Kidney (tissue), 14 donors: ENCODE measurements around the gene SUMF1. TPM values are rescaled to one million over a fixed set of nuclear protein-coding genes. Genes with fewer than 3 reads are reported as not detected.

Source experiments
- DNase-seq, 5 donors: peaks; one replicate each; pipeline ENCODE4 v3.0.0-alpha.2; 2013 to 2020
- FAIRE-seq: peaks from 2 replicates; lab custom pipeline; 2012; peaks lifted over from hg19 to GRCh38; lab: Jason Lieb, UNC
- H3K27ac ChIP-seq, 2 donors: one replicate each; pipeline ENCODE4 v1.7.0; 2013; ENCODE audit warnings: low read depth in 2 of 2, low read length in 2 of 2, inconsistent platforms in 1 of 2
- H3K27me3 ChIP-seq: one replicate; pipeline ENCODE4 v1.7.1; 2013; ENCODE audit warnings: low read length, inconsistent platforms; ENCODE audit not compliant: control insufficient read depth, insufficient read depth
- H3K36me3 ChIP-seq, 3 donors: one replicate each; pipeline versions ENCODE4 v1.7.0 to v1.7.1; 2013; ENCODE audit warnings: low read length in 3 of 3, control low read depth in 1 of 3, inconsistent platforms in 1 of 3; ENCODE audit not compliant: insufficient read depth in 3 of 3, control insufficient read depth in 2 of 3
- H3K4me1 ChIP-seq, 3 donors: one replicate each; pipeline versions ENCODE4 v1.7.0 to v1.7.1; 2013; ENCODE audit warnings: low read length in 3 of 3, inconsistent platforms in 1 of 3, low read depth in 1 of 3; ENCODE audit not compliant: control insufficient read depth in 2 of 3, insufficient read depth in 2 of 3
- H3K4me3 ChIP-seq, 3 donors: one replicate each; pipeline versions ENCODE4 v1.7.0 to v1.8.1; 2013; ENCODE audit warnings: low read length in 3 of 3, control low read depth in 1 of 3, inconsistent platforms in 1 of 3
- H3K9ac ChIP-seq, 3 donors: one replicate each; pipeline versions ENCODE4 v1.7.0 to v1.7.1; 2013; ENCODE audit warnings: low read length in 3 of 3, control low read depth in 1 of 3, inconsistent platforms in 1 of 3
- H3K9me3 ChIP-seq, 3 donors: one replicate each; pipeline versions ENCODE4 v1.7.0 to v1.7.1; 2013; ENCODE audit warnings: low read length in 3 of 3, control low read depth in 1 of 3, inconsistent platforms in 1 of 3; ENCODE audit not compliant: control insufficient read depth in 2 of 3, insufficient read depth in 1 of 3
- intact Hi-C: fragments of 100-400 bp; cut with DNase I; formaldehyde crosslinking; loops from one replicate; pipeline ENCODE4 v1.11.1; 2022
- polyA plus RNA-seq: library from polyadenylated mRNA; stranded (reverse); fragments of 350-450 nt; fragmentation: Illumina TruSeq; extraction: RNeasy Lipid Tissue Mini Kit (QIAGEN cat#74804); gene quantifications from one replicate; pipeline ENCODE4 v1.2.3, GENCODE V29; 2014; ENCODE audit warnings: low read depth, low replicate concordance; ENCODE audit not compliant: insufficient read depth
- total RNA-seq: library from RNA; stranded (reverse); fragmentation: NEBNext Ultra II Directional; extraction: Animal tissue kit (Norgen Biotek cat#: 25700); gene quantifications from one replicate; pipeline ENCODE4 v1.2.1, GENCODE V29; 2021
- TF ChIP-seq, protein P1 (sequence below): IDR thresholded peaks from 3 replicates; pipeline ENCODE4 v1.5.1; 2012; ENCODE audit warnings: mild to moderate bottlenecking, moderate library complexity, borderline replicate concordance; ENCODE audit not compliant: insufficient read depth; ENCODE audit errors: extremely low read depth
- donor health status: control.
- donor health status: control.
- donor health status: control.
- donor health status: control.
- donor health status: control.
- donor health status: DM: yes; HTN: yes; CAD: no.
- donor health status: Normal renal cell carcinoma (clear cell type).

Gene SUMF1
- total and polyA plus RNA-seq, 2 donors from 2014 or later = 50.1 to 50.6 TPM

DNA sequence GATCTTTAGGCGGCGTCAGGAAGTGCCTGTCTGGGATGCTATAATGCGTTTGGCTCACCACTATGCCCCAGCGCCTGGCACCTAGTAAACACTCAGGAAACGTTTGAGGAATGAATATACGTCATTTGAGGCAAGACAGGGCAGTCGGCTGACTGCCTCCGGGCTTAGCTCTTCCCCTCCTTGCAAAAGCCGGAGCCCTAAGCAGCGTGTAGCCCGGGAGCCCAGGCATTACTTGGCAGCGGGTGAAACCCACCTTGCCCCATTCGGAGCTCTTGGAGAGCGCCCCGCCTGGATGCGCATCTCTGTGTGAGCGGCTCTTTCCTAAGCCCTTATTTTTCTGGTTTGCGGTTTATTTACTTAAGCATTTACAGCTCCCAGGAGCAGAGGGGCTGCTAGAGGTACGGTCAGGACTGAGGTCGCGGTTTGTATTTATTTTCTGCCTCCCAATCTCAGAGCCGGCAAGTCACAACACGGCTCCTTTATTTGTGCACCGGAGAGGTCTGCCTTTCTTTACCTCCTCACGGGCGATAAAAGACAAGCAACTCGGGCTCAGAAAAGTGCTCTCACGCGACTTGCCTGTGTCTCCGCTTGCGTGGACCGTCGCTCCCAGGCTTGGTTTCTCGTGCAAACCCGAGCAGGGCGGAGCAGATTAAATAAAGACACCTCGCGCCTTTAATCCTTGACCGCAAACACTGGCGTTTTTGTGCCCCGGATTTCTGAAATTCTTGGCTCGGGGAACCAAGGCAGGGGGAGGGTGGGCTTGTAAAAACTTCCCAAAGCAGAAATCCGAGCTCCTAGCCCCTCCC, 25.3 kb upstream of the SUMF1 start:
- TF ChIP-seq, protein P1, sequence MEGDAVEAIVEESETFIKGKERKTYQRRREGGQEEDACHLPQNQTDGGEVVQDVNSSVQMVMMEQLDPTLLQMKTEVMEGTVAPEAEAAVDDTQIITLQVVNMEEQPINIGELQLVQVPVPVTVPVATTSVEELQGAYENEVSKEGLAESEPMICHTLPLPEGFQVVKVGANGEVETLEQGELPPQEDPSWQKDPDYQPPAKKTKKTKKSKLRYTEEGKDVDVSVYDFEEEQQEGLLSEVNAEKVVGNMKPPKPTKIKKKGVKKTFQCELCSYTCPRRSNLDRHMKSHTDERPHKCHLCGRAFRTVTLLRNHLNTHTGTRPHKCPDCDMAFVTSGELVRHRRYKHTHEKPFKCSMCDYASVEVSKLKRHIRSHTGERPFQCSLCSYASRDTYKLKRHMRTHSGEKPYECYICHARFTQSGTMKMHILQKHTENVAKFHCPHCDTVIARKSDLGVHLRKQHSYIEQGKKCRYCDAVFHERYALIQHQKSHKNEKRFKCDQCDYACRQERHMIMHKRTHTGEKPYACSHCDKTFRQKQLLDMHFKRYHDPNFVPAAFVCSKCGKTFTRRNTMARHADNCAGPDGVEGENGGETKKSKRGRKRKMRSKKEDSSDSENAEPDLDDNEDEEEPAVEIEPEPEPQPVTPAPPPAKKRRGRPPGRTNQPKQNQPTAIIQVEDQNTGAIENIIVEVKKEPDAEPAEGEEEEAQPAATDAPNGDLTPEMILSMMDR = no peak
- intact Hi-C loops = no loop called here
- Histone ChIP-seq H3K4me3 (peak overlapping the region; percentile 76 to 91 (median 85)), H3K27me3 (no peaks in the 10 kb centered on the region), H3K27ac (peak overlapping the region; percentile 82 to 84), H3K4me1 (peaks cover 0 to 5% (median 0%) of the 10 kb centered on the region in 3 donors), H3K36me3 (no peaks in the 10 kb centered on the region), H3K9ac (peak overlapping the region; percentile 64 to 83 (median 71)), H3K9me3 (no peaks in the 10 kb centered on the region)
- no peak for FAIRE-seq
- DNase-seq = peak; percentile 66 to 84 (median 81)

DNA sequence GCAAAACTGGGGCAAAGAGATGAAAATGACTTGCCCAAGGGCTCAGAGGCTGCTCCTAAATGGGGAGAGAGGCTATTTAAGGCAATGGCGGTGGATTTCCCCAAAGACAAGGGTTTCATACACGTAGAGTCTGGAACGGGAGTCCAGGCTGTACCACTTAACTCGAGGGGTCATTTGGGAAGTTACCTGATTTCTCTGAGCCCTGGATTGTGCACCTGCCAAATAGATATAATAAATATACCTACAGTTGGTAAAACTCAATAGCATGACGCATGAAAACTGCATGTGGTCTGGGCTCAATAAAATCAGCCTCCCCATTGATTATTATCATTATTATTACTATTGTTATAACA, 24.8 kb upstream of the SUMF1 start:
- peaks cover 0 to 5% (median 0%) of the 10 kb centered on the region in 3 donors for H3K4me1 ChIP-seq
- no peaks in the 10 kb centered on the region for H3K27me3 ChIP-seq
- H3K36me3 ChIP-seq = no peaks in the 10 kb centered on the region
- DNase-seq = no peak
- no peak overlapping the region for H3K27ac ChIP-seq
- TF ChIP-seq, protein P1 = no peak
- H3K9me3 ChIP-seq = no peaks in the 10 kb centered on the region
- H3K9ac ChIP-seq = peak overlapping the region; percentile 32 to 83 (median 64)
- intact Hi-C loops = no loop called here
- peak overlapping the region; percentile 76 to 91 (median 85) for H3K4me3 ChIP-seq
- no peak for FAIRE-seq

DNA sequence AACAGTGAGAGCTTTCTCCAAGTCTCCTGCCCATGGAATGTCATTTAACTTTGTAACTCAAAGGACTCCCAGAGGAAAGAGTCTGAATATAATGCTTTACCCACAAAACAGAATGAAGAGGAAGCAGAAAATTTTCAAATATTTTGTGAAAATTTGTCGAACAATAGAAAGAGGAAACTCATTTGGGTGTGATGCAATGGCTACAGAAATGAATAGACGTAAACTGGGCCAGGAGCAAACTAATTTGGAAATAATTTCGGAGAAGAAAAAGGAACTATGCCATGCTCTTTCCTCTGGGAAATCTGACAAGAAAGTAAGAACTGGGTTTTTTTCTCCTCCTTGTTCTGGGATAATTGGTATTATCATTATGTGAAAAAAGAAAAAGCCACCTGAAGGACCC, 11.2 kb upstream of the SUMF1 start:
- DNase-seq (no peak), FAIRE-seq (no peak)
- Histone ChIP-seq H3K9ac (no peak overlapping the region), H3K4me3 (no peak overlapping the region), H3K9me3 (no peaks in the 10 kb centered on the region), H3K4me1 (peaks cover 0 to 2% (median 0%) of the 10 kb centered on the region in 3 donors), H3K27me3 (no peaks in the 10 kb centered on the region), H3K27ac (no peak overlapping the region), H3K36me3 (no peaks in the 10 kb centered on the region)
- TF ChIP-seq, protein P1 = no peak
- intact Hi-C loops = no loop called here
